HT-29 (cell line): ENCODE results near the gene PNMA8C. TPM values are rescaled to one million over a fixed set of nuclear protein-coding genes. Genes with fewer than 3 reads are reported as not detected.
A peak's percentile ranks its signal among the peaks of the same experiment; 100 is the strongest.
"Not testable (repeated sequence)": the region's sequence is repeated elsewhere in the genome, so short reads cannot be mapped to it uniquely, and the experiment has no call there.

Source experiments
- DNase-seq: peaks from one replicate; pipeline ENCODE4 v3.0.0-alpha.2; 2015; ENCODE audit warnings: low spot score
- total RNA-seq: library from RNA; depleted of rRNA; stranded (reverse); fragments of >200 nt; shearing (Covaris generic); gene quantifications from 2 replicates; pipeline ENCODE4 v1.2.3, GENCODE V29; 2014

Gene PNMA8C
- total RNA-seq, 1 experiment from 2014 or later = not detected

- DNase-seq = no peak
Measured at GRCh38 chr19:46447824-46448223, 19.1 kb upstream of the PNMA8C start.

- DNase-seq = no peak
Measured at GRCh38 chr19:46447006-46447405, 18.3 kb upstream of the PNMA8C start.

- no peak for DNase-seq
Measured at GRCh38 chr19:46446021-46446420, 17.3 kb upstream of the PNMA8C start.

- no peak for DNase-seq
Measured at GRCh38 chr19:46442808-46443450, 14.2 kb upstream of the PNMA8C start.

GRCh38 chr19:46441866-46442265 lies 13.1 kb upstream of the PNMA8C start:
- DNase-seq = no peak

- not testable (repeated sequence) for DNase-seq
Measured at GRCh38 chr19:46435689-46436088, 7.0 kb upstream of the PNMA8C start.

GRCh38 chr19:46435009-46435408 lies 6.3 kb upstream of the PNMA8C start:
- no peak for DNase-seq

GRCh38 chr19:46433470-46433869 lies 4.7 kb upstream of the PNMA8C start:
- DNase-seq = not testable (repeated sequence)

GRCh38 chr19:46431824-46432223 lies 3.1 kb upstream of the PNMA8C start:
- no peak for DNase-seq

GRCh38 chr19:46429999-46430398 lies 1.3 kb upstream of the PNMA8C start:
- no peak for DNase-seq

- DNase-seq = no peak
Measured at GRCh38 chr19:46427518-46428045, 1.2 kb downstream of the PNMA8C start.

- no peak for DNase-seq
Measured at GRCh38 chr19:46426506-46427162, 2.1 kb downstream of the PNMA8C start.

GRCh38 chr19:46426035-46426505 lies 2.7 kb downstream of the PNMA8C start:
- DNase-seq = peak; percentile 90

- no peak for DNase-seq
Measured at GRCh38 chr19:46423188-46423587, 5.5 kb downstream of the PNMA8C start.

GRCh38 chr19:46422344-46422743 lies 6.4 kb downstream of the PNMA8C start:
- no peak for DNase-seq

- no peak for DNase-seq
Measured at GRCh38 chr19:46420056-46420455, 8.7 kb downstream of the PNMA8C start.

GRCh38 chr19:46415804-46416709 lies 12.7 kb downstream of the PNMA8C start:
- DNase-seq = peak; percentile 94

GRCh38 chr19:46414899-46415298 lies 13.8 kb downstream of the PNMA8C start:
- DNase-seq = not testable (repeated sequence)

- DNase-seq = no peak
Measured at GRCh38 chr19:46413262-46414031, 15.3 kb downstream of the PNMA8C start, which contains the start of gene CCDC8. TSS of gene CCDC8 (minus strand) at chr19:46413564. CDS start at chr19:46412810, 754 bp downstream.

- DNase-seq = no peak
Measured at GRCh38 chr19:46412650-46413261, 16.0 kb downstream of the PNMA8C start.
